Adrenal gland (tissue), 5 donors: Measurements from ENCODE around the gene SERPINE3.

ENCODE experiments used
- POLR2A ChIP-seq, 2 donors: fragments of 450-650 bp; IDR thresholded peaks; one replicate each; pipeline ENCODE4 v1.6.1; 2017; ENCODE audit warnings: antibody characterized with exemption in 2 of 2, mild to moderate bottlenecking in 2 of 2, moderate library complexity in 1 of 2
- TF ChIP-seq, protein P1 (sequence below), 6 experiments: fragments of 450-650 bp in 4 of 6; fragments of 200-600 bp in 2 of 6; sonication (generic) in 1 of 6; IDR thresholded peaks; 1 replicate in 5 of 6; 2 replicates in 1 of 6; pipeline versions ENCODE4 v1.5.1 to v1.8.0; 2016 to 2021; ENCODE audit warnings: antibody characterized with exemption in 6 of 6, mild to moderate bottlenecking in 2 of 6, moderate library complexity in 1 of 6
- donor health status: DM: no; HTN: no; CAD: no.

DNA sequence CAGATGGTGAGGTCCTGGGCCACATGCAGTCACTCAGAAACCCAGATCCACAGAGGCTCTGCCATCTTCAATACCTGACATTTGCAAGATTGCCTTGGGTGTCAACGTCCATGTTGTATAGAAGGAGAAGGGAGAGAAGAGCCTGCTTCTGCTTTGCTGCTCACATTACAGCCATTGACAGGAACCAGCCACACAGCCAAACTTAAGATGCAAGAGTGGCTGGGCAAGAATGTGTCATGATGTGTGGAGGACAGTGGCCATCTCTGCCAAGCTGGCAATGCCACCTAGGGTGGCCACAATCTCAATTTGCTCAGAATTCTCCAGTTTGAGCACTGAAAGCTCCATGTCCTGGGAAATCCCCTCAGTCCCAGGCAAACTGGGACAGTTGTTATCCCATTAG, 25.9 kb upstream of the SERPINE3 start:
- TF ChIP-seq, protein P1, sequence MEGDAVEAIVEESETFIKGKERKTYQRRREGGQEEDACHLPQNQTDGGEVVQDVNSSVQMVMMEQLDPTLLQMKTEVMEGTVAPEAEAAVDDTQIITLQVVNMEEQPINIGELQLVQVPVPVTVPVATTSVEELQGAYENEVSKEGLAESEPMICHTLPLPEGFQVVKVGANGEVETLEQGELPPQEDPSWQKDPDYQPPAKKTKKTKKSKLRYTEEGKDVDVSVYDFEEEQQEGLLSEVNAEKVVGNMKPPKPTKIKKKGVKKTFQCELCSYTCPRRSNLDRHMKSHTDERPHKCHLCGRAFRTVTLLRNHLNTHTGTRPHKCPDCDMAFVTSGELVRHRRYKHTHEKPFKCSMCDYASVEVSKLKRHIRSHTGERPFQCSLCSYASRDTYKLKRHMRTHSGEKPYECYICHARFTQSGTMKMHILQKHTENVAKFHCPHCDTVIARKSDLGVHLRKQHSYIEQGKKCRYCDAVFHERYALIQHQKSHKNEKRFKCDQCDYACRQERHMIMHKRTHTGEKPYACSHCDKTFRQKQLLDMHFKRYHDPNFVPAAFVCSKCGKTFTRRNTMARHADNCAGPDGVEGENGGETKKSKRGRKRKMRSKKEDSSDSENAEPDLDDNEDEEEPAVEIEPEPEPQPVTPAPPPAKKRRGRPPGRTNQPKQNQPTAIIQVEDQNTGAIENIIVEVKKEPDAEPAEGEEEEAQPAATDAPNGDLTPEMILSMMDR (IDR thresholded peaks at IDR 0.05) = no peak
- no peak for TF ChIP-seq POLR2A (IDR thresholded peaks at IDR 0.05)
